Coronary artery (tissue), 2 donors: Measurements from ENCODE around the gene ZNF582.

Source experiments
- DNase-seq: peaks from one replicate; pipeline ENCODE4 v3.0.0-alpha.2; 2017; ENCODE audit warnings: low spot score
- H3K27ac ChIP-seq, 2 donors: fragments of 200-600 bp; sonication (generic); one replicate each; pipeline ENCODE4 v1.5.1; 2016 to 2019
- H3K4me3 ChIP-seq: fragments of 200-600 bp; sonication (generic); 2 replicates; pipeline ENCODE4 v1.5.1; 2016; ENCODE audit warnings: mild to moderate bottlenecking, moderate library complexity
- TF ChIP-seq, protein P1 (sequence below): fragments of 200-600 bp; sonication (generic); IDR thresholded peaks from one replicate; pipeline ENCODE4 v1.5.1; 2019; ENCODE audit warnings: antibody characterized with exemption

ZNF582 gene

GRCh38 chr19:56393119-56394012 is at the start of gene ZNF582:
TSS of gene ZNF582 (minus strand) at chr19:56393534. CDS start at chr19:56391752, 1,782 bp downstream.
- TF ChIP-seq, protein P1, sequence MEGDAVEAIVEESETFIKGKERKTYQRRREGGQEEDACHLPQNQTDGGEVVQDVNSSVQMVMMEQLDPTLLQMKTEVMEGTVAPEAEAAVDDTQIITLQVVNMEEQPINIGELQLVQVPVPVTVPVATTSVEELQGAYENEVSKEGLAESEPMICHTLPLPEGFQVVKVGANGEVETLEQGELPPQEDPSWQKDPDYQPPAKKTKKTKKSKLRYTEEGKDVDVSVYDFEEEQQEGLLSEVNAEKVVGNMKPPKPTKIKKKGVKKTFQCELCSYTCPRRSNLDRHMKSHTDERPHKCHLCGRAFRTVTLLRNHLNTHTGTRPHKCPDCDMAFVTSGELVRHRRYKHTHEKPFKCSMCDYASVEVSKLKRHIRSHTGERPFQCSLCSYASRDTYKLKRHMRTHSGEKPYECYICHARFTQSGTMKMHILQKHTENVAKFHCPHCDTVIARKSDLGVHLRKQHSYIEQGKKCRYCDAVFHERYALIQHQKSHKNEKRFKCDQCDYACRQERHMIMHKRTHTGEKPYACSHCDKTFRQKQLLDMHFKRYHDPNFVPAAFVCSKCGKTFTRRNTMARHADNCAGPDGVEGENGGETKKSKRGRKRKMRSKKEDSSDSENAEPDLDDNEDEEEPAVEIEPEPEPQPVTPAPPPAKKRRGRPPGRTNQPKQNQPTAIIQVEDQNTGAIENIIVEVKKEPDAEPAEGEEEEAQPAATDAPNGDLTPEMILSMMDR, result peak; percentile 38
- Histone ChIP-seq H3K4me3 (peak within 1 kb of the TSS; percentile 85), H3K27ac (peak within 1 kb of the TSS; percentile 89 to 94)
- DNase-seq, result peak; percentile 96

GRCh38 chr19:56441206-56441792 is 48.0 kb upstream of the ZNF582 start:
- no peak overlapping the region for H3K27ac ChIP-seq
- no peak for DNase-seq
- peak overlapping the region; percentile 23 for H3K4me3 ChIP-seq
- TF ChIP-seq, protein P1, result no peak

GRCh38 chr19:56423985-56424353 is 30.6 kb upstream of the ZNF582 start:
- DNase-seq, result no peak
- TF ChIP-seq, protein P1, result no peak
- H3K27ac ChIP-seq, result no peak overlapping the region
- peak overlapping the region; percentile 36 for H3K4me3 ChIP-seq

DNA sequence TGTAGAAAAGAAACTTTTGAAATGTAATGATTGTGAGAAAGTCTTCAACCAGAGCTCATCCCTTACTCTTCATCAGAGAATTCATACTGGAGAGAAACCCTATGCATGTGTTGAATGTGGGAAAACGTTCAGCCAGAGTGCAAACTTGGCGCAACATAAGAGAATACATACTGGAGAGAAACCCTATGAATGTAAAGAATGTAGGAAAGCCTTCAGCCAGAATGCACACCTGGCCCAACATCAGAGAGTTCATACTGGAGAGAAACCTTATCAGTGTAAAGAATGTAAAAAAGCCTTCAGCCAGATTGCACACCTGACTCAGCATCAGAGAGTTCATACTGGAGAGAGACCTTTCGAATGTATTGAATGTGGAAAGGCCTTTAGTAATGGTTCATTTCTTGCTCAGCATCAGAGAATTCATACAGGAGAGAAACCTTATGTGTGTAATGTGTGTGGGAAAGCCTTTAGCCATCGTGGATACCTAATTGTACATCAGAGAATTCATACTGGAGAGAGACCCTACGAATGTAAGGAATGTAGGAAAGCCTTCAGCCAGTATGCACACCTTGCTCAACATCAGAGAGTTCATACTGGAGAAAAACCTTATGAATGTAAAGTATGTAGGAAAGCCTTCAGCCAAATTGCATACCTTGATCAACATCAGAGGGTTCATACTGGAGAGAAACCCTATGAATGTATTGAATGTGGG is 30.1 kb upstream of the ZNF582 start:
- Histone ChIP-seq H3K27ac (no peak overlapping the region), H3K4me3 (peak overlapping the region; percentile 36)
- TF ChIP-seq, protein P1, result no peak
- no peak for DNase-seq

GRCh38 chr19:56405062-56405461 is 11.7 kb upstream of the ZNF582 start:
- peak overlapping the region; percentile 93 for H3K4me3 ChIP-seq
- DNase-seq, result no peak
- H3K27ac ChIP-seq, result no peak overlapping the region
- TF ChIP-seq, protein P1, result no peak

GRCh38 chr19:56404705-56405056 is 11.3 kb upstream of the ZNF582 start:
- peak overlapping the region in 1 of 2 donors; percentile 99 for H3K27ac ChIP-seq
- DNase-seq, result no peak

More at GRCh38 chr19:56404705-56405056, 11.3 kb upstream of the ZNF582 start:
- TF ChIP-seq, protein P1, result no peak
- H3K4me3 ChIP-seq, result peak overlapping the region; percentile 93
